ENCODE results near the gene CFAP91. TPM values are rescaled to one million over a fixed set of nuclear protein-coding genes. Genes with fewer than 3 reads are reported as not detected.

CFAP91 gene
- total RNA-seq, 1 donor from 2014 or later = 3.7 TPM

- no peak overlapping the region for H3K27ac ChIP-seq
- no peaks in the 10 kb centered on the region for H3K4me1 ChIP-seq
- ATAC-seq (no peak), DNase-seq (no peak)
- no peak overlapping the region for H3K4me3 ChIP-seq
- TF ChIP-seq CTCF (IDR thresholded peaks at IDR 0.05) = no peak
- H3K27me3 ChIP-seq = no peaks in the 10 kb centered on the region
- no peaks in the 10 kb centered on the region for H3K36me3 ChIP-seq
- no peaks in the 10 kb centered on the region for H3K9me3 ChIP-seq
- intact Hi-C loops (cut with DNase I) = no loop called here
Observed at GRCh38 chr3:119747357-119747756, 44.5 kb downstream of the CFAP91 start.

GRCh38 chr3:119748991-119749390 lies 46.2 kb downstream of the CFAP91 start:
- H3K27ac ChIP-seq = no peak overlapping the region
- no peak for DNase-seq
- no peaks in the 10 kb centered on the region for H3K36me3 ChIP-seq
- no peak for TF ChIP-seq CTCF (IDR thresholded peaks at IDR 0.05)
- ATAC-seq = no peak
- intact Hi-C loops (cut with DNase I) = no loop called here
- H3K27me3 ChIP-seq = no peaks in the 10 kb centered on the region
- H3K4me3 ChIP-seq = no peak overlapping the region
- no peaks in the 10 kb centered on the region for H3K9me3 ChIP-seq
- no peaks in the 10 kb centered on the region for H3K4me1 ChIP-seq

GRCh38 chr3:119751423-119751822 lies 48.6 kb downstream of the CFAP91 start:
- Histone ChIP-seq H3K36me3 (no peaks in the 10 kb centered on the region), H3K4me1 (no peaks in the 10 kb centered on the region), H3K27me3 (no peaks in the 10 kb centered on the region), H3K9me3 (no peaks in the 10 kb centered on the region), H3K4me3 (no peak overlapping the region), H3K27ac (no peak overlapping the region)
- DNase-seq (no peak), ATAC-seq (no peak)
- no peak for TF ChIP-seq CTCF (IDR thresholded peaks at IDR 0.05)
- intact Hi-C loops (cut with DNase I) = no loop called here

Other genes with a start within 250 kb of the CFAP91 start
- gene TMEM39A, start 239.4 kb upstream of the CFAP91 start, total RNA-seq = 48.2 TPM
- 16.7 TPM for gene POGLUT1, start 234.1 kb upstream of the CFAP91 start, total RNA-seq
- 94.1 TPM for gene TIMMDC1, start 204.5 kb upstream of the CFAP91 start, total RNA-seq
- 7.9 TPM for gene CD80, start 143.4 kb upstream of the CFAP91 start, total RNA-seq
- gene ADPRH, start 123.5 kb upstream of the CFAP91 start, total RNA-seq = 26.5 TPM
- gene PLA1A, start 105.1 kb upstream of the CFAP91 start, total RNA-seq = 37.6 TPM
- 2.7 TPM for gene POPDC2, start 42.4 kb upstream of the CFAP91 start, total RNA-seq
- gene COX17, start 25.6 kb upstream of the CFAP91 start, total RNA-seq = 48.9 TPM
- gene NR1I2, start 79.1 kb downstream of the CFAP91 start, total RNA-seq = not detected